Endothelial cell (in vitro differentiated cells): ENCODE measurements around the gene MAPKAP1. TPM values are rescaled to one million over a fixed set of nuclear protein-coding genes. Genes with fewer than 3 reads are reported as not detected.

Experiments used
- DNase-seq: peaks from one replicate; pipeline ENCODE4 v3.0.0; 2021; ENCODE audit warnings: low spot score
- H3K27ac Mint-ChIP-seq: one replicate; pipeline ENCODE4 v1.8.0; 2021; ENCODE audit warnings: mixed read lengths, inconsistent platforms; ENCODE audit not compliant: unreplicated experiment
- H3K27me3 Mint-ChIP-seq: one replicate; pipeline ENCODE4 v1.8.0; 2021; ENCODE audit warnings: mild to moderate bottlenecking, moderate library complexity, mixed read lengths, inconsistent platforms; ENCODE audit not compliant: unreplicated experiment
- H3K36me3 Mint-ChIP-seq: one replicate; pipeline ENCODE4 v1.8.0; 2021; ENCODE audit warnings: mild to moderate bottlenecking, low read depth, mixed read lengths, inconsistent platforms; ENCODE audit not compliant: unreplicated experiment
- H3K4me1 Mint-ChIP-seq: one replicate; pipeline ENCODE4 v1.8.0; 2021; ENCODE audit warnings: mild to moderate bottlenecking, mixed read lengths, inconsistent platforms; ENCODE audit not compliant: unreplicated experiment
- H3K4me3 Mint-ChIP-seq: one replicate; pipeline ENCODE4 v1.8.0; 2021; ENCODE audit warnings: mild to moderate bottlenecking, mixed read lengths, inconsistent platforms; ENCODE audit not compliant: unreplicated experiment
- H3K9me3 Mint-ChIP-seq: one replicate; pipeline ENCODE4 v1.8.0; 2021; ENCODE audit warnings: mixed read lengths, inconsistent platforms; ENCODE audit not compliant: unreplicated experiment
- CTCF ChIP-seq: fragments of 200-600 bp; sonication (generic); IDR thresholded peaks from one replicate; pipeline ENCODE4 v1.5.0; 2021; ENCODE audit warnings: antibody characterized with exemption; ENCODE audit not compliant: unreplicated experiment
- total RNA-seq: library from RNA; stranded (reverse); fragmentation: NEBNext Ultra II Directional; extraction: Animal tissue kit (Norgen Biotek cat#: 25700); gene quantifications from one replicate; pipeline ENCODE4 v1.2.1, GENCODE V29; 2021; ENCODE audit not compliant: unreplicated experiment

Gene MAPKAP1
- total RNA-seq, 1 donor from 2014 or later: 74.6 TPM

GRCh38 chr9:125551781-125552180 is 155.2 kb downstream of the MAPKAP1 start:
- H3K9me3 Mint-ChIP-seq: no peaks in the 10 kb centered on the region
- TF ChIP-seq CTCF: no peak
- peaks cover 3% of the 10 kb centered on the region for H3K4me1 Mint-ChIP-seq
- no peaks in the 10 kb centered on the region for H3K27me3 Mint-ChIP-seq
- DNase-seq: no peak
- no peak overlapping the region for H3K27ac Mint-ChIP-seq
- H3K4me3 Mint-ChIP-seq: no peak overlapping the region
- no peaks in the 10 kb centered on the region for H3K36me3 Mint-ChIP-seq

- no peak for TF ChIP-seq CTCF
- no peak overlapping the region for H3K4me3 Mint-ChIP-seq
- no peaks in the 10 kb centered on the region for H3K27me3 Mint-ChIP-seq
- peaks cover under 1% of the 10 kb centered on the region for H3K4me1 Mint-ChIP-seq
- H3K36me3 Mint-ChIP-seq: no peaks in the 10 kb centered on the region
- no peak overlapping the region for H3K27ac Mint-ChIP-seq
- no peak for DNase-seq
- H3K9me3 Mint-ChIP-seq: no peaks in the 10 kb centered on the region
These were observed 156.8 kb downstream of the MAPKAP1 start for GRCh38 chr9:125549891-125550885.

- Mint-ChIP-seq H3K4me3 (no peak overlapping the region), H3K36me3 (no peaks in the 10 kb centered on the region), H3K4me1 (no peaks in the 10 kb centered on the region), H3K9me3 (no peaks in the 10 kb centered on the region), H3K27ac (no peak overlapping the region), H3K27me3 (no peaks in the 10 kb centered on the region)
- TF ChIP-seq CTCF: no peak
- no peak for DNase-seq
These were observed 157.5 kb downstream of the MAPKAP1 start for GRCh38 chr9:125549465-125549871.

GRCh38 chr9:125549039-125549438 is 158.0 kb downstream of the MAPKAP1 start:
- no peaks in the 10 kb centered on the region for H3K9me3 Mint-ChIP-seq
- H3K36me3 Mint-ChIP-seq: no peaks in the 10 kb centered on the region
- H3K4me1 Mint-ChIP-seq: no peaks in the 10 kb centered on the region
- H3K4me3 Mint-ChIP-seq: no peak overlapping the region
- TF ChIP-seq CTCF: no peak
- DNase-seq: no peak
- no peaks in the 10 kb centered on the region for H3K27me3 Mint-ChIP-seq
- H3K27ac Mint-ChIP-seq: no peak overlapping the region

DNA sequence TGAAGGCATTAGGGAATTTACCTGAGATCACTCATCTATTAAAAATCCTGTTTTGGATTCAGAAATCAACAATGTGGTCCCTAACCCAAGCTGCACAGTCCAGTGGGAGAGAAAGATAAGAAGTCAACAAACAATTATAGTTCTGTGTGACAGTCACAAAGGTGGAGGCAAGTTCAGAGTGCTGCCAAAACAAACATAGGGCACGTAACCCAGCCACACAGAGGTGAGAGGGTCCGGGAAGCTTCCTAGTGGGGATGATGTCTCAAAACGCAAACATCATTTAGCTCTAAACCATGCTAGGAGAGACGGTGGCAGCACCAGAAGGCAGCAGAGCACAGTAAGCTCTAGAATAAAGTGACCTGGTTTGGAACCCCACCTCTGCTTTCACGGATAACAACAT is 158.9 kb downstream of the MAPKAP1 start:
- Mint-ChIP-seq H3K27me3 (no peaks in the 10 kb centered on the region), H3K4me1 (no peaks in the 10 kb centered on the region), H3K36me3 (no peaks in the 10 kb centered on the region), H3K9me3 (no peaks in the 10 kb centered on the region), H3K4me3 (no peak overlapping the region), H3K27ac (no peak overlapping the region)
- DNase-seq: no peak
- TF ChIP-seq CTCF: no peak
